Choroid plexus epithelial cell (primary cell): Measurements from ENCODE around the gene RET.

Source experiments
- DNase-seq: peaks from one replicate; pipeline ENCODE4 v3.0.0-alpha.2; 2010; ENCODE audit warnings: low read depth
- H3K4me3 ChIP-seq: 2 replicates; pipeline ENCODE4 v1.5.1; 2011; ENCODE audit warnings: low read depth, mild to moderate bottlenecking, control low read depth, low read length, moderate library complexity
- TF ChIP-seq, protein P1 (sequence below): conservative IDR thresholded peaks from 2 replicates; pipeline ENCODE4 v1.5.1; 2011; ENCODE audit warnings: low read depth, mild to moderate bottlenecking, control low read depth, inconsistent platforms, low read length, moderate library complexity

Gene RET

DNA sequence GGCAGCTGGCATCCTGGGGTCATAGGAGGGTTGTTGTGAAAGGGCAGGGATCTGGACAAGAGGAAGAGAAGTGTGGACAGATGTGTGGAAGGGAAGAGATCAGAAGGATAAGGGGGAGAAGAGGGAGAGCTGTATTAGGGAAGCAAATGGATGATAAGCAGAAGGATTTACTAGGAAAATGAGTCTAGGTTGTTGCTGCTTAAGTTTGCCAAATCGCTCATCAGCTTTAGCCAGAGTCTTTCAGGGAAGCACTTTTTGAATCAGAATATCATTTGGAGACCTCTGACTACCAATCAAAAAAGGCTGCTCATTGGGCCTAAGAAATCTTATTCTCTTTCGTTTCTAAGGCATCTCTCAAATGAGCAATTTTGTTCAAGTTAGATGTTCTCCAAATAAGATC, 58.8 kb downstream of the RET start:
- no peak overlapping the region for H3K4me3 ChIP-seq
- DNase-seq: no peak
- TF ChIP-seq, protein P1, sequence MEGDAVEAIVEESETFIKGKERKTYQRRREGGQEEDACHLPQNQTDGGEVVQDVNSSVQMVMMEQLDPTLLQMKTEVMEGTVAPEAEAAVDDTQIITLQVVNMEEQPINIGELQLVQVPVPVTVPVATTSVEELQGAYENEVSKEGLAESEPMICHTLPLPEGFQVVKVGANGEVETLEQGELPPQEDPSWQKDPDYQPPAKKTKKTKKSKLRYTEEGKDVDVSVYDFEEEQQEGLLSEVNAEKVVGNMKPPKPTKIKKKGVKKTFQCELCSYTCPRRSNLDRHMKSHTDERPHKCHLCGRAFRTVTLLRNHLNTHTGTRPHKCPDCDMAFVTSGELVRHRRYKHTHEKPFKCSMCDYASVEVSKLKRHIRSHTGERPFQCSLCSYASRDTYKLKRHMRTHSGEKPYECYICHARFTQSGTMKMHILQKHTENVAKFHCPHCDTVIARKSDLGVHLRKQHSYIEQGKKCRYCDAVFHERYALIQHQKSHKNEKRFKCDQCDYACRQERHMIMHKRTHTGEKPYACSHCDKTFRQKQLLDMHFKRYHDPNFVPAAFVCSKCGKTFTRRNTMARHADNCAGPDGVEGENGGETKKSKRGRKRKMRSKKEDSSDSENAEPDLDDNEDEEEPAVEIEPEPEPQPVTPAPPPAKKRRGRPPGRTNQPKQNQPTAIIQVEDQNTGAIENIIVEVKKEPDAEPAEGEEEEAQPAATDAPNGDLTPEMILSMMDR: no peak

DNA sequence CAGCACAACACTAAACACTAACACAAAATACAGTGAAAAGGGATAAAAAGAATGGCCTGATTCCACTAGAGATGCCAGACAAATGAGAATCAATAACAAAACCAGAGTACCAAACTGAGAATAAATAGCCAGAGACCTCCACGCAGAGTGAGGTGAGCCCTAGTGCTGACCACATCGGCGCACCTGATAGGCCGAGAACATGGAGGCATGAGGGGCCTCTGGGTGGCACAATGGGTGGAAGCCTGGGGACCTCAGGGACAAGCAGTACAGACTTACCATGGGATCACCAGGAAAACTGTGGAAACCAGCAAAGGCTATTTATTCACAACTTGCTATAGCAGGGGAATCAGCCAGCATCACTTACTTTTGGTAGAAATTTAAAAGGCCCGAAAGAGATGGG, 59.6 kb downstream of the RET start:
- H3K4me3 ChIP-seq: no peak overlapping the region
- no peak for DNase-seq
- TF ChIP-seq, protein P1: no peak

DNA sequence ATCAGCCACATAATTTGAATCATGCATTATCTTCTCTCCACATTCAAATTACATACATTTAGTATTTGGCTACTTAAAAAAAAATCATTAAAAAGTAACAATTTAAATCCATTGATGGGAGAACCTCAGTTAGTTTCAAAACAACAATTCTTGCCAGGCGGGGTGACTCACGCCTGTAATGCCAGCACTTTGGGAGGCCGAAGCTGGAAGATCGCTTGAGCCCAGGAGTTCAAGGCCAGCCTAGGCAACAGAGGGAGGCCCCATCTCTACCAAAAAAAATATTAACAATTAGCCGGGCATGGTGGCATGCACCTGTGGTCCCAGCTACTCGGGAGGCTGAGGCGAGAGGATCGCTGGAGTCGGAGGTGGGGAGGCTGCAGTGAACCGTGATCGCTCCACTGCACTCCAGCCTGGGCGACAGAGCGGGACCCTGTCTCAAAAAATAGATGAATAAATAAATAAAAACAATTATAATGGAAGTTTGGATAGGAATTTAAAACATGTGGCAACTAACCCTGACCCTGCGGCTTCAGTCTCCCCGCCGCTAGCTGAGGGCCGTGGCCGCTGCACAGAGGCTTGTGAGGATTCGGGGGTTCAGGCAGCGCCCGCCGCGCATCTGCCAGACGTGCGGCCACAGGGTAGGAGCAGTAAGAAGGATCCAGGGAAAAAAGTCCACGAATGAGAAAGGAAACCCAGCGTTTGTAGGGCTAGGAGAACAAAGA, 60.3 kb downstream of the RET start:
- peak overlapping the region; percentile 86 for H3K4me3 ChIP-seq
- TF ChIP-seq, protein P1: no peak
- DNase-seq: peak; percentile 24

DNA sequence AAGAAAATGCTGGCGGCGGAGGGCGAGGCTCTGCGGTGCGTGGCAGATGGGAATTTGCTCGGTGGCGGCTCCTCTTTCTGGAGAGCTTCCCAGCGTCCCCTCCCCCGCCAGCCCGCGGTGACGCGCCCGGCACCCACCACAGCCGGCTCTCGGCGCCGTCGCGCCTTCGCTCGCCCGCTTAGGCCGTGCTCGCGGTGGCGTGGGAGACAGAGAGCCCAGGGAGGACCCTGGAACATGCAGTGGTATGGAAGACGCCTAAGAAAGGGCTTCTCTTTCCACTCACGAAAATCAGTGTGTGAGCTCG, 60.8 kb downstream of the RET start:
- TF ChIP-seq, protein P1: no peak
- DNase-seq: peak; percentile 50

DNA sequence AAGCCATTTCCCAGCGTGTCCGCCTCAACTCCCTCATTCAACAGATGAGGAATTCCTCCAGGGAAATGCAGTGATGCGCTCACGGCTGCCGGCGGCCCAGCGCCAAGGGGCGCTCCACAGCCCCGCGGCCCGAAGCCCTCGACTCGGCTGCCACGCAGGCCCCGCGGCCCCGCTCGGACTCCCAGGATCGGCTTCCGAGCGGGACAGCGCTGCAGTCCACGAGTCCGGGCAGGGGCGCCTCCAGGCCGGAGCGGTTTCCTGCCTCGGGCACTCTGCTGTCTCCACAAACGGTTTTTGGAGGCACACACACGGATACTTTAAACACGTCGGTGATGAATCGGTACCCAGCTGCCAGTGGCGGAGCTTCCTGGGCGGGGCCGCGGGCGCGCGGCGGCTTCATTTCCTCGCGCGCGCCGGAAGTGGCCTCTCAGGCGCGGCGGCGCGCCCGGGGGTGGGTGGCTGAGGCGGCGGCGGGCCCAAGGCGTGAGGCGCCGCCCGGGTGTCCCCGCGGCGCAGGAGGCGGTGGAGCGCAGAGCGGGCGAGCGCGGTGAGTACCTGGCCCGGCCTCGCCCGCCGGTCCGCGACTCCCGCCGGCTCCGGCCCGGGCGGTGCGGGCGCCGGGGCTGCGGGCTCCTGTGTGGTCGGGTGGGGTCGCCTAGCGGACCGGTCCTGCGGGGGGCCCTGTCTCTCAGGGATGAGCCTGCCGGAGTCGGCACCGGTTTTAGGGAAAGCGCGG, 61.3 kb downstream of the RET start, which contains the start of gene CSGALNACT2:
Gene CSGALNACT2, plus strand, starts transcription at position 425 of the 736 bp plus-strand sequence. CDS start 16,705 bp downstream, outside the sequence.
- DNase-seq: peak; percentile 83
- H3K4me3 ChIP-seq: peak within 1 kb of the TSS; percentile 86
- TF ChIP-seq, protein P1: no peak

More for the DNA sequence above, 60.8 kb downstream of the RET start:
- peak overlapping the region; percentile 86 for H3K4me3 ChIP-seq

DNA sequence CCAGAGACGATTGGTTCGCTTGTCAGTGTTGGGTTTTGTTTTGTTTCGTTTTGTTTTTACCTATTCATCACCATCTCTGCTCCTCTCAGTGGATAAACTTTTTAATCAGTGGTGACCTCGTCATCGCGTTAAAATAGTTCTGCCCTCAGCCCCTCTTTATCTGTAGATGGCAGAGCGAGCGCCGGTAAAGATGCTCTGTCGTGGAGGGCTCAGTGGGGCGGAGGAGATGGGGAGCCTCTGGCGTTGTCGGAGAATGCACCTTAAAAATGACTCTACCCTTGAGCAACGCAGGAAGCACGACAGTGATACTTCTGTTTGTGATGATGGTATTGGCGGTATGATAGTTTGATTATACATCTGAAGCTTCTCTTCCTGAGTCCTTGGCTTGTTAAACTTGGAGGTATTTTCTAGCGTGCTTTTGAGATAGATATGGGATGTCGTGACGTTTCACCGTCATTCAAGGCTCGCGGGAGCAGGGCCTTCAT, 61.9 kb downstream of the RET start:
- DNase-seq: peak; percentile 46
- TF ChIP-seq, protein P1: no peak

DNA sequence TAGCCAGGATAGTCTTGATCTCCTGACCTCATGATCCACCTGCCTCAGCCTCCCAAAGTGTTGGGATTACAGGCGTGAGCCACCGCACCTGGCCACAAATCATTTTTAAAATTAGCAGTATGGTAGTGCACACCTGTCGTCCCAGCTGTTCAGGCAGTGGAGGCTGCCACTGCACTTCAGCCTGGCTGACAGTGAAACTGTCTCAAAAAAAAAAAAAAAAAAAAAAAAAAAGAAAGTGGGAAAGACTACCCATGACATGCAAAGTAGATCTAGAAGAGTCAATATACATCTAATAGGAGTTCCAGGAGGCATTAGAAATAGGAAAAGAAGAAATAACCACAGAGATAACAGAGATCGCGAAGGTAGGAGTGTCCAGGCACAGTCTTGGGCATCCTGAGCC, 64.6 kb downstream of the RET start:
- no peak for DNase-seq
- TF ChIP-seq, protein P1: no peak
- H3K4me3 ChIP-seq: no peak overlapping the region

More for the DNA sequence above, 61.9 kb downstream of the RET start:
- peak overlapping the region; percentile 86 for H3K4me3 ChIP-seq
